SK-N-SH treated with all-trans-retinoic acid at 6 μM for 48 hours (cell line): ENCODE data around the gene ARFGAP3.

Source experiments
- ATAC-seq: fragments of 200-7000 bp; cut with Tn5 transposase; 3 replicates; pipeline ENCODE4 v1.9.1; 2020; ENCODE audit warnings: mild to moderate bottlenecking, moderate library complexity
- ARNTL ChIP-seq: fragments of 450-650 bp; formaldehyde crosslinking; IDR thresholded peaks from 2 replicates; pipeline ENCODE4 v1.5.0; 2020; ENCODE audit warnings: low read depth, mild to moderate bottlenecking, moderate library complexity, borderline replicate concordance
- BACH2 ChIP-seq: fragments of 250-450 bp; sonication (Bioruptor Pico); IDR thresholded peaks from 2 replicates; pipeline ENCODE4 v1.9.0; 2021; ENCODE audit warnings: mild to moderate bottlenecking, borderline replicate concordance
- CREB5 ChIP-seq: fragments of 250-450 bp; sonication (Bioruptor Pico); IDR thresholded peaks from 2 replicates; pipeline ENCODE4 v1.5.1; 2020; ENCODE audit warnings: low read depth, mild to moderate bottlenecking, moderate library complexity
- CSDC2 ChIP-seq: fragments of 250-450 bp; sonication (Bioruptor Pico); IDR thresholded peaks from 2 replicates; pipeline ENCODE4 v1.5.0; 2020; ENCODE audit warnings: mild to moderate bottlenecking, moderate library complexity
- ESRRG ChIP-seq: fragments of 250-450 bp; sonication (Bioruptor Pico); IDR thresholded peaks from 2 replicates; pipeline ENCODE4 v1.6.1; 2021; ENCODE audit warnings: mild to moderate bottlenecking
- GLIS3 ChIP-seq: fragments of 250-450 bp; sonication (Bioruptor Pico); IDR thresholded peaks from 2 replicates; pipeline ENCODE4 v1.5.0; 2020; ENCODE audit warnings: mild to moderate bottlenecking, moderate library complexity
- ISL1 ChIP-seq: fragments of 250-450 bp; sonication (Bioruptor Pico); IDR thresholded peaks from 2 replicates; pipeline ENCODE4 v2.1.2; 2022; ENCODE audit warnings: mild to moderate bottlenecking, moderate library complexity
- OSR1 ChIP-seq: fragments of 250-450 bp; sonication (Bioruptor Pico); IDR thresholded peaks from 2 replicates; pipeline ENCODE4 v1.8.0; 2022; ENCODE audit warnings: moderate library complexity, mild to moderate bottlenecking, inconsistent platforms
- PATZ1 ChIP-seq: fragments of 250-450 bp; sonication (Bioruptor Pico); IDR thresholded peaks from 2 replicates; pipeline ENCODE4 v1.8.0; 2020; ENCODE audit warnings: mild to moderate bottlenecking, moderate library complexity, borderline replicate concordance
- PPARA ChIP-seq: fragments of 250-450 bp; sonication (Bioruptor Pico); IDR thresholded peaks from 2 replicates; pipeline ENCODE4 v1.5.0; 2020; ENCODE audit warnings: mild to moderate bottlenecking, borderline replicate concordance
- RARB ChIP-seq: fragments of 250-450 bp; sonication (Bioruptor Pico); IDR thresholded peaks from 2 replicates; pipeline ENCODE4 v1.8.0; 2021; ENCODE audit warnings: mild to moderate bottlenecking, moderate library complexity
- TCF4 ChIP-seq: fragments of 250-450 bp; sonication (Bioruptor Pico); IDR thresholded peaks from 2 replicates; pipeline ENCODE4 v1.8.0; 2021; ENCODE audit warnings: mild to moderate bottlenecking, moderate library complexity, borderline replicate concordance
- TOX ChIP-seq: fragments of 250-450 bp; sonication (Bioruptor Pico); IDR thresholded peaks from 2 replicates; pipeline ENCODE4 v1.8.0; 2021; ENCODE audit warnings: mild to moderate bottlenecking, moderate library complexity, borderline replicate concordance
- ZC3H10 ChIP-seq: fragments of 250-450 bp; sonication (Bioruptor Pico); IDR thresholded peaks from 2 replicates; pipeline ENCODE4 v1.5.1; 2021; ENCODE audit warnings: mild to moderate bottlenecking, moderate library complexity
- ZFP3 ChIP-seq: fragments of 250-450 bp; sonication (Bioruptor Pico); IDR thresholded peaks from 2 replicates; pipeline ENCODE4 v1.5.0; 2020; ENCODE audit warnings: mild to moderate bottlenecking, moderate library complexity
- ZFP30 ChIP-seq: fragments of 450-650 bp; formaldehyde crosslinking; IDR thresholded peaks from 2 replicates; pipeline ENCODE4 v1.5.0; 2022; ENCODE audit warnings: mild to moderate bottlenecking, moderate library complexity
- ZNF565 ChIP-seq: fragments of 450-650 bp; formaldehyde crosslinking; conservative IDR thresholded peaks from 2 replicates; pipeline ENCODE4 v1.5.0; 2020; ENCODE audit warnings: low read depth, mild to moderate bottlenecking, moderate library complexity
- ZNF70 ChIP-seq: fragments of 450-650 bp; formaldehyde crosslinking; IDR thresholded peaks from 2 replicates; pipeline ENCODE4 v1.5.0; 2020; ENCODE audit warnings: mild to moderate bottlenecking, moderate library complexity
- ZNF8 ChIP-seq: fragments of 450-650 bp; formaldehyde crosslinking; IDR thresholded peaks from 2 replicates; pipeline ENCODE4 v1.5.0; 2020; ENCODE audit warnings: mild to moderate bottlenecking, moderate library complexity
- TF ChIP-seq, protein P1 (sequence below): fragments of 250-450 bp; sonication (Bioruptor Pico); IDR thresholded peaks from 2 replicates; pipeline ENCODE4 v1.8.0; 2021; ENCODE audit warnings: low read depth, mild to moderate bottlenecking, moderate library complexity, borderline replicate concordance

The ARFGAP3 gene

DNA sequence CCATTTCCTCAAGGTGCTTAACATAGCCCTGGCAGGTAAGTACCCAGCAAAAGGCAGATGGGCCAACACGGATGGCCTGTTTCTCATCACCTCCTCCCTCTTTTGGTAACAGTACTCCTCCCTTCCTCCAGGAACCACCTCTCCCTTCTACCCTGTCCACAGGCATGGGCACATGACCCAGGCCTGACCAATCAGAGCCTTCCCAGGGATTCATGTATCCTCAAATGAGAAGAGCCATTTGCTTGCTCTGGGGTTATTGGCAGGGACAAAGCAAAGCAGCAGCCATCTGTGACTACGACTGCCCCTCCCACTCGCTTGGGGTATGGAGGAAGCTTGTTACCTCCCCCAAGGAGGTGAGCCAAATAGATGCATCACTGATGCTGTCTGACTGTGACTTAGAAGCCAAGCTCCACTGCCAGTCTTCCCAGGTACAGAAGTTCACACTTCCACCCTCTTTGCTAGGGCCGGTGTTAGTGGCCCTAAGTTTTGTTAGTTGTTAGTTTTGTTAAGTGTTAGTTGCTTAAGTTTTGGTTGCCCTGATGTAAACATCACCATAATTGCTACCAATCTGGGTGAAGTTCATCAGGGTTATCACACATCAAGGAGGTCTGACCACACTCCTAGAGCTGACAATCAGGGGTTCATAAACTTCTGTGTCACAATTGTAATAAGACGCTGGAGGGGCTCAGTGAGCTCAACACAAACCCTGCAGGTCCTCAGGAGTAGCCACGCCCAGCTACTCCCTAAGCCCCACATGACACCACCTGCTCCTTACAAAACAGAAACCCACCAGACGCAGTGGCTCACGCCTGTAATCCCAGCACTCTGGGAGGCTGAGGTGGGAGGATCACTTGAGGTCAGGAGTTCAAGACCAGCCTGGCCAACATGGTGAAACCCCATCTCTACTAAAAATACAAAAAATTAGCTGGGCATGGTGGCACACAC is 57.3 kb downstream of the ARFGAP3 start:
- TF ChIP-seq ZC3H10 (CRISPR knock-in tag), result no peak
- TF ChIP-seq ZNF70, result no peak
- no peak for TF ChIP-seq ZFP3
- no peak for TF ChIP-seq OSR1 (CRISPR knock-in tag)
- no peak for ATAC-seq

DNA sequence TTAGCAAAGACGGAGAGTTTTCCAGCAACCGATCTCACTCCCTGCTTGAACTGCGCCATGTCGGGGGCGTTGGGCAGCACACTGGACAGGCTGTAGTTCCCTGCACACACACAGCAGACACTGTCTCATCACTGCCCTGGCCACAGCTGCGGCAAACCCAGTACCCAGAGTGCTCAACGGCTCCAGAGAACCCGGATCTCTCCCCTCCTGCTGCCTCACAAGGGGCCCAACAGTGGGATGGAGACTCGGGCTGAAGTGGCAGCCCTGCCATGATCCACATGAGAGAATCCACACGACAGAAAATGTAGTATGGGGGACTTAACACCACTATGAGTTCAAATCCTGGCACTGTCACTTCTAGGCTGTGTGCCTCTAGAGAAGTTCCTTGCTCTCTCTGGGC is 58.0 kb downstream of the ARFGAP3 start:
- no peak for ATAC-seq
- TF ChIP-seq ZFP30 (no peak), CSDC2 (CRISPR knock-in tag) (no peak), TCF4 (CRISPR knock-in tag) (no peak), PATZ1 (CRISPR knock-in tag) (no peak)

GRCh38 chr22:42797011-42797410 is 60.1 kb downstream of the ARFGAP3 start:
- ATAC-seq, result no peak

DNA sequence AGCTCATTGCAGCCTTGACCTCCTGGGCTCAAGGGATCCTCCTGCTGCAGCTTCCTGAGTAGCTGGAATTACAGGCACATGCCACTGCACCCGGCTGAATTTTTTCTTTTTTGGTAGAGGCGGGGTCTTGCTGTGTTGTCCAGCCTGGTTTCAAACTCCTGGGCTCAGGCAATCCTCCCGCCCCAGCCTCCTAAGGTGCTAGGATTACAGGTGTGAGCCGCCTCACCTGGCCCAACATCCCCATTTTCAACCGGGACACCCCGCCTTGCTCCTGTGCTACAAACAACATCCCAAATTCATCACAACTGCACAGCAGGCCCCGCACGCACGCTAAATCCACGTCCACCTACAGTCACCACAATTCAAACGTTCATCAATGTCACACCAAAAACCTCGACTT is 61.0 kb downstream of the ARFGAP3 start:
- no peak for TF ChIP-seq RARB (CRISPR knock-in tag)
- TF ChIP-seq ISL1, result no peak
- TF ChIP-seq ZFP3, result no peak
- TF ChIP-seq ARNTL (CRISPR knock-in tag), result no peak
- no peak for TF ChIP-seq ESRRG (CRISPR knock-in tag)
- TF ChIP-seq GLIS3 (CRISPR knock-in tag), result no peak
- TF ChIP-seq, protein P1, sequence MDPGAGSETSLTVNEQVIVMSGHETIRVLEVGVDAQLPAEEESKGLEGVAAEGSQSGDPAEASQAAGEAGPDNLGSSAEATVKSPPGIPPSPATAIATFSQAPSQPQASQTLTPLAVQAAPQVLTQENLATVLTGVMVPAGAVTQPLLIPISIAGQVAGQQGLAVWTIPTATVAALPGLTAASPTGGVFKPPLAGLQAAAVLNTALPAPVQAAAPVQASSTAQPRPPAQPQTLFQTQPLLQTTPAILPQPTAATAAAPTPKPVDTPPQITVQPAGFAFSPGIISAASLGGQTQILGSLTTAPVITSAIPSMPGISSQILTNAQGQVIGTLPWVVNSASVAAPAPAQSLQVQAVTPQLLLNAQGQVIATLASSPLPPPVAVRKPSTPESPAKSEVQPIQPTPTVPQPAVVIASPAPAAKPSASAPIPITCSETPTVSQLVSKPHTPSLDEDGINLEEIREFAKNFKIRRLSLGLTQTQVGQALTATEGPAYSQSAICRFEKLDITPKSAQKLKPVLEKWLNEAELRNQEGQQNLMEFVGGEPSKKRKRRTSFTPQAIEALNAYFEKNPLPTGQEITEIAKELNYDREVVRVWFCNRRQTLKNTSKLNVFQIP (CRISPR knock-in tag), result no peak
- no peak for TF ChIP-seq CSDC2 (CRISPR knock-in tag)
- TF ChIP-seq ZNF8 (CRISPR knock-in tag), result no peak
- TF ChIP-seq ZFP30, result no peak
- no peak for ATAC-seq

More at GRCh38 chr22:42797011-42797410, 60.1 kb downstream of the ARFGAP3 start:
- TF ChIP-seq RARB (CRISPR knock-in tag), result no peak
- TF ChIP-seq ZNF70, result no peak
- no peak for TF ChIP-seq PATZ1 (CRISPR knock-in tag)

DNA sequence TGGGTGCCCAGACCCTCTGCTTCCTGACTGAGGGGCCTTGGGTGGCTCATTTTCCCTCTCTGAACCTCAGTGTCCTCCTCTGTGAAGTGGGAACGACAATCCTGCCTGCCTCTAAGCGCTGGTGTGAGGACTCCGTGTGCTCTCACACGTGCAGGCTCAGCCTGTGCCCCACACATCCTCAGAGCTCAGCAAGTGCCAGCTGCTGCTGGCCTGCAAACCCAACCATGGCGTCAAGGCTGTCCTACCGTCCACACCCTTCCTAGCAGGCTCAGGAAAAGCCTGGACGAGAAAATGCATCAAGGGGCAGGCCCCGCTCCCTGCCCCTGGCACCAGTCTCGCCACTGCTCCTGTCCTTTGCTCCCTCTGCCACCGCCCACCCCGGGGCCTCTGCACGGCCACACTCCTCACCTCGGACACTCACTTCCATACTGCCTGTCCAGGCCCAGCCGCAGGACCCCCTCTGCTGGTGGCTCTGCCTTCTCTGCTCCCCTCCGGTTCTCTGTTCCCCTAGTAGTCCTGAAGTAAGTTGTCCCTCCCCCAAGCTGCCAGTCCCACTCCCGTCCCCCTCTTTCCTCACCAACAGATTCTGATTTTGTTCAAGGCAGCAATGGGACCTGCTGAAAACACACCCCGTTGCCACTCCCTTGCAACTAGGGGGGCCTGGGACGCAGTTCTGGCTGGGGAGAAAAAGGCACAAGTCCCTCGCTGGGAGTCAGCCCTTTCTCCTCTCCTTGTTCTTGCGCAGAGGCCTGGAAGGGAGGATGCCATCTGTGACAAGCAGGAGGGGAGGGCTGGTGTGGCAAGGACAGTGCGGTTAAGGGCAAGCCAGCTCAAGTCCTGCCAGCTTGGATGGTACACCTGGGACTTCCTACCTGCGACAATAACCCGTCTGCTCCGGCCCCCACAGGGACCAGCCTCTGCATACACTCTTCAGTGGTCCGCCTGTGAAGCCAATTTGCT is 62.2 kb downstream of the ARFGAP3 start:
- ATAC-seq, result no peak
- TF ChIP-seq CSDC2 (CRISPR knock-in tag), result no peak
- no peak for TF ChIP-seq ZNF8 (CRISPR knock-in tag)
- no peak for TF ChIP-seq PPARA (CRISPR knock-in tag)
- no peak for TF ChIP-seq ARNTL (CRISPR knock-in tag)
- TF ChIP-seq PATZ1 (CRISPR knock-in tag), result no peak
- TF ChIP-seq ZFP3, result no peak
- TF ChIP-seq ZNF565, result no peak
- no peak for TF ChIP-seq CREB5 (CRISPR knock-in tag)
- no peak for TF ChIP-seq TOX (CRISPR knock-in tag)
- TF ChIP-seq RARB (CRISPR knock-in tag), result no peak
- TF ChIP-seq BACH2 (CRISPR knock-in tag), result no peak
